GM15510 (cell line): Measurements from ENCODE around the gene RCAN3.

Source experiments
- POLR2A ChIP-seq: IDR thresholded peaks from 3 replicates; pipeline ENCODE4 v1.6.1; 2011; ENCODE audit warnings: borderline replicate concordance; ENCODE audit not compliant: insufficient read length; ENCODE audit errors: extremely low read depth

RCAN3 gene

DNA sequence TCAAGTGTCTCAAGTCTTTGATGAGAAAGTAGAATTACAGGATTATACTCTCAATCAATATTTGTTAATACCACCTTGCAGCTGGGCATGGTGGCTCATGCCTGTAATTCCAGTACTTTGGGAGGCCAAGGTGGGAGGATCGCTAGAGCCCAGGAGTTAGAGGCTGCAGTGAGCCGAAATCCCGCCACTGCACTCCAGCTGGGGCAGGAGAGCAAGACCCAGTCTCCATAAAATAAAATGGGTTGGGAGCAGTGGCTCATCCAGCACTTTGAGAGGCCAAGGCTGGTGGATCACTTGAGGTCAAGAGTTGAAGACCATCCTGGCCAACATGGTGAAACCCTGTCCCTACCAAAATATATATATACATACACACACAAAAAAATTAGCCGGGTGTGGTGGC lies 52.1 kb downstream of the RCAN3 start:
- no peak for TF ChIP-seq POLR2A

DNA sequence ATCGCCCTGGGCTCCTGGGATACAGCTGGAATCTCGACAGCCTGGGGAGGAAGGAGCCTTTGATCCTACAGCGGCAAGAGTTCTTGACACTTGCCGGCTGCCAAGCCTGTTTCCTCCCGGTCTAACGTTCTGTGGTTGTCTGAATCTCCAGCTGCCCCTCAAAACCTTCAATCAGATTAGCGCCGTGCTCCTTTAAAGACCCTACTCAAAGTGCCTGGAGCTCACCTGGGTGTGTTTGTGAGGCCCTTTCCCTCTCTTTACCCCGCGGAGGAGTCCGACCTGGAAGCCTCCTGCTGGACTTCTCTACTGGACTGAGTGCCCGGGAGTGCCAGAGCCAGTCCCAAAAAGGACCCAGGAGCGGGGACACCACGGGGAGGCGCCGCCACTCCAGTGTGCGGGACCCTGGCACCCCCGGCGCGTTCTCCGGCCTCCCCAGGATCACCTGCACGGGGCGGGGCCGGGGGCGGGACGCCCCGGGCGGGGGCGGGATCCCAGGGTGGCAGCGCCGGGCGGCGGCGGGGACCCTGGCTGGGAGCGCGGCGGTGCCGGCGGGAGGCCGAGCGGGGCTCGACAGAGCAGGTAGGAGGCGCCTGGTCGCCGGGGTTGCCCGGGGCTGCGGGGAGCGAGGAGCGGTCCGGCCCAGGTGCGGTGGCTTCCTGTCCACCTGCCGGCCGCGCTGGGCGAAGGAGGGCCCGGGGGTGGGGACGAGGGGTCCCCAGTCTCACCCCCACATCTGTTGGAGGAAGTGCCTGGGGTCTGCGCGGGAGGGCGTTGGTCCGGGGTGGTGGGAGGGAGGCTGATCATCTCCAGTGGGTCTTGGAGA lies 53.2 kb downstream of the RCAN3 start, which contains the start of gene NCMAP:
Gene NCMAP, plus strand, starts transcription at position 497 of the 823 bp plus-strand sequence. CDS start 39,344 bp downstream, outside the sequence.
- no peak for TF ChIP-seq POLR2A

DNA sequence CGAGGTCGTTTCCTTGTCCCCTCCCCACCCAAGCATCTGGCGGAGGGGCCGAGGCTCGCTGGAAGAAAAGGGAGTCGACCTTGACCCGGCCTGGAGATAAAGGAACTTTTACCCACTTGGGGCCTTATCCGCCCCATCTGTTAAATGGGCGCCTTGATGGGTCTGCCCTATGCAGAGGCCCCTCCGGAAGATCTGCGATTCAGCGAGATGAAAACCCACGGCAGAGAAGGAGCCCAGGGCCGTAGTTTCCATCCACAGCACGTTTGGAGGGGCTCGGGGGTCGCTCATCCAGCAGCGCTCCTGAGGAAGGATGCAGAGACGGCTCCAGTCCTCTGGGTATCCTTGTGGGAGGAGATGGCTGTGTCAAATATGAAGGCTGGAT lies 53.8 kb downstream of the RCAN3 start:
- no peak for TF ChIP-seq POLR2A

DNA sequence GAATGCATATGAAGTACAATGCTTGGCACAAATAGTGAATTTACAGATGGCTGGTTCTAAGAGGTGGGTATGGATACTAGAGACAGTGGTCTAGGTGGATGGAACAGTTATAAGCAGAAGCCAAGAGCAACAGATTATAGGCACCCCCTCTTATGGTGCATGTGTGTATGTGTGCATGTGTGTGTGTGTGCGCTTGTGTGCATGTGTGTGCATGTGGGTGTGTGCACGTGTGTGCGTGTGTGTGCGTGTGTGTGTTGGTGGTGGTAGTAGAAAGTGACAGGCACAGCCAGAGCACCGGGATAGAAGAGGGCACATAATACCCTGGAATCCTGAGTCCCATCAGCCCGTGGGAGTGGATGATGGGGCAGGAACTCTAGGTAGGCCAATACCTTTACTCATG lies 54.6 kb downstream of the RCAN3 start:
- no peak for TF ChIP-seq POLR2A

DNA sequence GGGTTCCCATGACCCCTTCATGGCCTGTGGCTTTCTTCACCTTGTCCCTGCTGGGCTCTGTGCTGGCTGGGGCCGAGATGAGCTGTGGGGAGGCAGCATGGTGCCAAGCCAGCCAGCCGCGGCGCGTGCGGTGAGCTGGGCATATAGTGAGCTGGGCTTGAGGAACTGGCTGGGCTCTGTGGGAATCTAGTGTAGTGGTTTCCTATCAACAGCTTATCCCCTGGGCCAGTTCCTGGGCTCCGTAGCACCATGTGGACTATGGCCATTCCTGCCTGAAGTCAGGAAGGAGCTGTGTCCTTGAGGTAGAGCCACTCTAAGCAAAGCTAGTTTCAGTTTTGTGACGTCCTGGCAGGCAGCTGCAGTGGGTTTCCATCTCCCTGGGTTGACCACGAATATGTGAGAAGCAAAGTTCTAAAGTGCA lies 55.1 kb downstream of the RCAN3 start:
- no peak for TF ChIP-seq POLR2A

DNA sequence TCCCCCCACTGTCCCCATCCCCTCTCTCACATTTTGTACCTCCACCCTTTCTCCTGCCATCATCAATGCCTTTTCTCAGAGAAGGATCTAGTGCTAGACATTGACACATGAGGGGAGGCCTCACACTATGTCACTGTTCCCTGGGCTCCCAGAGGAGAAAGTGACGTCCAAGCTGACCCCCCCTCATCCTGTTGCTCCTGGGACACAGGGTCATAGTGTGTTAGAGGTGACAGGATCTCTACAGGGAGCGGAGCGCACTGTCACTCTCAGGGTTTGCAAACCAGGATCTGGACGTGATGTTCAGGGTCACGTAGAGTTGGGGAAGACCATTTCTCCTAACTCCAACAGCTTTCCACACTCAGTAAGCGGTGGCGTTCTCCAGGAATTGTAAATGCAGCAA lies 55.8 kb downstream of the RCAN3 start:
- TF ChIP-seq POLR2A: no peak

DNA sequence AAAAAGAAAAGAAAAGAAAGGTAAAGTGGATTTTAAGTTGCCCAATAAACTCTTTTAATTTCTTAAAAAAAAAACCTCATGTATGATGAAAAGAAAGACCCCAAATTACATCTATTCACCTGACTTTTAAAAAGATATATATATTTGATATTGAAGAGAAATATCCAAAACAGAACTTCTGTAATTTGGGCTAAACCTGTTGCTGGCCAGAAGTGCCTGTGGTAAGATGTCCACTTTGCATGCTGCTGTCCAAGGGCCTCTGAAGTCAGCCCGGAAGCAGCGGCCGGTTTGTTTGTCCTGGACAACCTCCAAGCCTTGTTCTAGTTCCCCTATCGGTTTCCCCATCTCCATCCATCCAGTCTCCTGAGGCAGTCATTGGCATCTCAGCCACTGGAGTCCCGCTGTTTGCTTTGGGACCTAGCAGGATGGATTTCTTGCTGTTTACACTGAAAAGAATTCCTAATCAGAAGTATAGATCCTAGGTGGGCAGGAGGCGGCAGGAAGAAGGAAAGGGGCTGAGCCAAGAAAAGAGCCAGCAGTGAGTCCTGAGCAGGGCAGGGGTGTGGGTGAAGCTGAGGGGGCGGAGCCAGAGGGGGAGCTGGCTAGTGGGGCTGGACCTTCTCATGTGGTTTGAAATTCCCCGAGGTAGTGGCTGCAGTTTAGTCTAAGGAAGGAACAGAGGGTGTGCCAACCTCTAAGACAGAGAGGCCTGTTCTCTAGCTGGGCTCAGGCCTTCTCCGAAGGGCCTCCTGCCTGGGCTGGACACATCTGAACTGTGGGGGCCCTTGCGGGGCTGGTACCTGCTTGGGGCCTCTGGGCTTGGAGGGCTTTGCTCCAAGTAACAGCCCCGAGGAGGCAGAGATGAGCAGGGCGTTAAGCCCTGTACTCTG lies 56.5 kb downstream of the RCAN3 start:
- no peak for TF ChIP-seq POLR2A

DNA sequence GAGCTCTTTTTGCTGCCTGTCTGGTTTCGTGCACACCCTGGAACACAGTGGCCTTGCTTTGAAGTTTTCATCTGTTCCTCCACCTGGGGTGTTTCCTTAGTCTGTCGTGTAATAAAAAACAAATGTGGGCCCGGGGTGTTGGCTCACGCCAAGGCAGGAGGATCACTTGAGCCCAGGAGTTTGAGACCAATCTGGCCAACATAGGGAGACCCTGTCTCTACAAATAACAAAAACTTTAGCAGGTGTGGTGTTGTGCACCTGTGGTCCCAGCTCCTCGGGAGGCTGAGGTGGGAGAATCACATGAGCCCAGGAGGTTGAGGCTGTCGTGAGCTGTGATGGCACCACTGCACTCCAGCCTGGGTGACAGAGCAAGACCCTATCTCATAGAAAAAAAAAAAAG lies 57.7 kb downstream of the RCAN3 start:
- no peak for TF ChIP-seq POLR2A

DNA sequence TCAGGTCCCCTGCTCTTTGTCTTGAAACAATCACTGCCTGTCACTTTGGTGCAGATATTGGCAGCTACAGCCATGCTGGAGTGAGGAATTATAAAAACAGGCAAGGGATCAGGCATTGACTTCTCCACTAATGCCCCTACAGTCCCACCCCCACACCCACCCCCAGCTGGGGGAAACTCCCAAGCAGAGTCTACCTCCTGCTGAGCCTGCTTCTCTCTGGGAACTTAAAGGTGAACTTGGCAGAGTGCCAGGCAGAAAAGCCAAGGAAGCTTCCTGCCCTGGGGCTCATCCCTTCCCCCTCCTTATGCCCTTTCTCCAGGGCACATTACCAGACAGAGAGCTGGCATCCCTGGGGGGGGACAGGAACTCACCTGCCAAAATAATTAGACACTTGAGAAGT lies 60.0 kb downstream of the RCAN3 start:
- no peak for TF ChIP-seq POLR2A

DNA sequence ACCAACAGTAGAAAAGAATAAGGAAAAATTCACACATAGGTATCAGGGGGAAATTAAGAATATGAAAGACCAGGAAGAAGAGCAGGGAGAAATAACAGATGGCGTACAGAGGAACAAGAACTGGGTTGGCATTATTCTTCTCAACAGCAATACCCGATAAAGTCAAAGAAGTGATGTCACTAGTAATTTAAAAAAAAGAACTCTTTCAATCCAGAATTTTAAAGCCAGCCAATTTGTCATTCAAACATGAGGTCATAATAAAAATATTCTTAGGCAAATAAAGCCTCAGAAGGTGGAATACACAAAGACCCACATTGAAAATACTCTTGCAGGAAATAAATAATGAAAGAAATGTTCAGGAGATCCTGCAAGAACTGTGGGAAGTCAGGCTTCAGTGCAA lies 62.1 kb downstream of the RCAN3 start:
- no peak for TF ChIP-seq POLR2A

DNA sequence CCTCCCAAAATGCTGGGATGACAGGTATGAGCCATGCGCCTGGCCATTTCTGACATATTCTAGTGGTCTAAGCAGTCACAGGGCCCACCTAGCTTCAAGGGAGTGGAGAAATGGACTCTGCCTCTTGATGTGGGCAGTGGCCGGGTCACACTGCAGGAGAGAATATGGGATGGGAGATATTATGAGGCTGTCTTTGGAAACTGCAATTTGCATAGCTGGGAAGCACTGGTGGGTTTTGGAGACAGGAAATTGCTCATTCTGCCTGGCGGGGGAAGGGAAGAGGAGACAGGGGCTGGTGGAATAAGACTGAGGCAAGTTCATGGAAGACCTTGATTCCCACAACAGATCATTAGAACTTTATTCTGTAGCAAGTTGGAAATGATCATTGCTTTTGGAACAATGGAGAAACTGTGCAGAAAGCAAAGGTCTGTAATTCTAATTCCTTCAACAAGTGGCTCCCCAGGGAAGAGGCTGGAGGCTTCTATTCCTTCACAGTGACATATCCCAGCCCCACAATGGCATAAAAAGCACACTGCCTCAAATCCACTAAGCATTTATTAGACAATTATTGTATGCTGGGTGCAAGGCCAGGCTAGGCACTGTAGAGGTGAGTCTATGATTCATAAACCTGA lies 63.7 kb downstream of the RCAN3 start:
- TF ChIP-seq POLR2A: no peak

DNA sequence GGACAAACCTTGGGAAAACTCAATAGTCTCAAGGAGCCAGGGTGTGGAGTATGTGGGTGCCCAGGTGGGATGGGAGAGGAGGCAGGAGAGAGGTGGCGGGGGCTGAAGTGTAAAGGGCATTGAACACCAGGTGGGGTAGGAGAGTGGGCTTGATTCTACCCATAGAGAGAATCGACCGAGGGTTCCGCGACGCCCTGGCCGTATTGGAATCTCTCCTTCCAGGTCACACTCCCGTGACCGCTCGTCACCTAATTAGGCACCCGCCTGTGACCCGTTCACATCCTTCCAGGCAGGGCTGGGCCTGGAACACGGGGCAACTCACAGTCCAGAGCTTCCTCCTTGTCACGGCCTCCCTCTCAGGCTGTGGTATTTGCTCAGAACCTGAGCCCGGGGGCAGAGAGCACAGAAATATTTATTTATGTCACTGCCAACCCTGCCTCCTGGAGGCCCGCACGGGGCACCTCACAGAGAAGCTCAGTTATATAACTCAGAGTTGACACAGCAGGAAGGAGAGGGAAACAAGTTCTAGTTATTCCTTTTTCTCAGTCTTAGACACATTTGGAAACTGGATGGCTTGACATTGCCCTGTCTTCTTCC lies 65.3 kb downstream of the RCAN3 start:
- TF ChIP-seq POLR2A: no peak

DNA sequence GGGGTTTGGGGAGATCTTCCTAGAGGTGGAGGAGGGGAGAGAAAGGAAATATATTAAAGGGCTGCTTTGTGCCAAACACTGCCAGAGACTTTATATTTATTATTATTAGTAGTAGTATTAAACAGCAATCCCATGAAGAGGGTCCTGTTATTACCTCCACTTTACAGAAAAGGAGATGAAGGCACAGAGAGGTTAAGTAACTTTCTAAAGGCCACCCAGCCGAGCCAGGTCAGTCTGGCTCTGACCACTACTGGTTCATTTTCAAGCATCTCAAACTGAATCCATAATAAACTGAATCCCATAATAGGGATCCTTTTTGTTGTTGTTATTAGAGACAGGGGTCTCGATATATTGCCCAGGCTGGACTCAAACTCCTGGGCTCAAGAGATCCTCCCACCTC lies 65.8 kb downstream of the RCAN3 start:
- no peak for TF ChIP-seq POLR2A

DNA sequence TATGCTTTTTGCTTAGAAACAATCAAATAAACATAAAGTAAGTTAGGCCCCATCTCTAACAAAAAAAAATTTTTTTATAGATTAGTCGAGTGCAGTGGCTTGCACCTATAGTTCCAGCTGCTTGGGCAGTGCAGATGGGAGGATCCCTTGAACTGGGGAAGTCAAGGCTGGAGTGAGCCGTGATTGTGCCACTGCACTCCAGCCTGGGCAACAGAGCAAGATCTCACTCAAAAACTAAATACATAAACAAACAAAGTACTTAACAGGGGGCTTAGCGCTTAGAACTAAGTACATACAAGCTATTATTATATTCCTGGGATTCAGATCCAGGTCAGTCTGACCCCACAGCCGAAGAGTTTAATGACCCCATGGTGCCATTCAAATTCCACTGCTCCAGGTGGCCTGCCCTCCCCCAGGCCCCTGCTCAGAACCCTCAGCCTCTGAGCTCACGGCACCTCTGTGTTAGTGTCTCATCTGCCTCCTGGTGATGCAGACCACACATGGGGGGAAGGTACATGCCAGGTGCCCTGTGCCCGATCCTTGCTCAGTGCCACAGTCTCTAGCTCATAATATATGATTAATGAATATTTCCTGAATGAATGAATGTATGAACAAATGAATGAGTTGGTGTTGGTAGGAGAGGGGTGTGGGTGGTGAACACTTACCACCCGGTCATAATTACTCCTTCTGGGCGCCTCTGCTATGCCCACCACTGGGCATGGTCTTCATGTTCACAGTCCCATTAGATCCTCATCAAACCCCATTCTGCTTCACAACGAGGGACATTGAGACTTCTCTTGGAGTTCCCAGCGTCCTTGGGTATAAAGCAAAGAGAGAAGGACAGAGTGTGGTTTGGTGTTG lies 67.9 kb downstream of the RCAN3 start:
- TF ChIP-seq POLR2A: no peak

DNA sequence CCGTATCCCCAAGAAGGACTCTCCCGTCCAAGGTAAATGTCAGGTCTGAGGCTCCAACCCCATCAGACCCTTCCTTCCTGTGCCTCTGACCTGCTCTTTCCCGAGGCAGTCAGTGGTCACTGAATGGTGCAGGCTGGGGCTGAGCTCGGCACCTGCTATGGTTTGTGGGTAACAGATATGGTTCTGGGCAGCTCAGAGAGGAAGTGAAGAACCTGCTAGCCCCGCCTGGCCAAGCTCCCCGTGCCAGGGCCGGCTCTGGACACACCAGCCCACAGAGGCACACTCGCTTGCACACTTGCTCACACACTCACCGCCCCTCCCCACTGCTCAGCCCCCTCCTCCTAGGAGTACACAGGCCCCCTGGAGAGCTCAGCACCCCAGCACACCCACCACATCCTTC lies 69.7 kb downstream of the RCAN3 start:
- TF ChIP-seq POLR2A: no peak
